HepG2 (cell line): Measurements from ENCODE around the gene SRI. TPM values are rescaled to one million over a fixed set of nuclear protein-coding genes. Genes with fewer than 3 reads are reported as not detected.

Experiments
- ATAC-seq: fragments of 200-7000 bp; cut with Tn5 transposase; 3 replicates; pipeline ENCODE4 v1.9.1; 2020; ENCODE audit warnings: mild to moderate bottlenecking, moderate library complexity
- BruUV-seq: library from RNA; stranded (reverse); fragments of 400-500 nt; replicated peaks from 2 replicates; lab custom pipeline; 2021; lab: Mats Ljungman, UMichigan
- CTCF ChIA-PET: fragments of 300-600 bp; formaldehyde crosslinking; extraction: SDS; loops from one replicate; lab custom pipeline; 2021; ENCODE audit warnings: low total read pairs, inconsistent platforms, low intra/inter-chr PET ratio; lab: Yijun Ruan, JAX
- POLR2A ChIA-PET: fragments of 350-600 bp; sonication (Branson Sonifier 250); formaldehyde crosslinking; loops from one replicate; lab custom pipeline; 2020; ENCODE audit warnings: antibody characterized with exemption, inconsistent platforms; lab: Yijun Ruan, JAX
- DNase-seq: peaks from one replicate; pipeline ENCODE4 v3.0.0-alpha.2; 2015; ENCODE audit warnings: low spot score
- FAIRE-seq: peaks from 3 replicates; lab custom pipeline; 2011; peaks lifted over from hg19 to GRCh38; lab: Jason Lieb, UNC
- H2AFZ ChIP-seq: one replicate; pipeline ENCODE4 v1.6.1; 2011; ENCODE audit warnings: low read length, inconsistent platforms
- H3K27ac ChIP-seq: fragments of 300-600 bp; 3 replicates; pipeline ENCODE4 v1.8.0; 2011; ENCODE audit warnings: mixed run types, mild to moderate bottlenecking, mixed read lengths, low read length, inconsistent platforms; ENCODE audit not compliant: insufficient read depth; ENCODE audit errors: extremely low read length
- H3K27me3 ChIP-seq, 2 experiments: fragments of 200-600 bp in 1 of 2; 2 replicates in 1 of 2; 3 replicates in 1 of 2; pipeline versions ENCODE4 v1.6.0 to v1.8.0; 2011; ENCODE audit warnings: low read length in 2 of 2, mild to moderate bottlenecking in 2 of 2, moderate library complexity in 2 of 2, inconsistent platforms in 1 of 2; ENCODE audit not compliant: insufficient read depth in 2 of 2, control insufficient read depth in 1 of 2
- H3K36me3 ChIP-seq, 2 experiments: fragments of 200-600 bp in 1 of 2; replicated peaks in 1 of 2; 2 replicates in 1 of 2; 3 replicates in 1 of 2; pipeline versions ENCODE4 v1.5.1 to v1.8.0; 2011; ENCODE audit warnings: low read length in 2 of 2, inconsistent platforms in 1 of 2; ENCODE audit not compliant: insufficient read depth in 2 of 2, control insufficient read depth in 1 of 2
- H3K4me1 ChIP-seq: 2 replicates; pipeline ENCODE4 v1.5.1; 2012; ENCODE audit warnings: low read length, inconsistent platforms; ENCODE audit not compliant: insufficient read depth
- H3K4me2 ChIP-seq: 2 replicates; pipeline ENCODE4 v1.6.0; 2011; ENCODE audit warnings: low read depth, low read length, inconsistent platforms
- H3K4me3 ChIP-seq, 3 experiments: fragments of 200-600 bp in 1 of 3; sonication (generic), shearing (Covaris generic) in 1 of 3; replicated peaks in 1 of 3; 2 replicates each; pipeline ENCODE4 v1.5.1; 2011 to 2016; ENCODE audit warnings: low read length in 3 of 3, inconsistent platforms in 2 of 3, low read depth in 2 of 3, mild to moderate bottlenecking in 2 of 3, control low read depth in 1 of 3, mixed read lengths in 1 of 3; ENCODE audit not compliant: insufficient read depth in 1 of 3
- H3K79me2 ChIP-seq: one replicate; pipeline ENCODE4 v1.6.1; 2011; ENCODE audit warnings: low read length, inconsistent platforms; ENCODE audit not compliant: insufficient read depth
- H3K9ac ChIP-seq: 2 replicates; pipeline ENCODE4 v1.6.0; 2011; ENCODE audit warnings: mild to moderate bottlenecking, low read depth, low read length, inconsistent platforms; ENCODE audit not compliant: insufficient read depth
- H3K9me3 ChIP-seq: 2 replicates; pipeline ENCODE4 v1.5.1; 2012; ENCODE audit warnings: mild to moderate bottlenecking, low read length
- H4K20me1 ChIP-seq: 2 replicates; pipeline ENCODE4 v1.6.0; 2011; ENCODE audit warnings: inconsistent platforms, mild to moderate bottlenecking, low read length, moderate library complexity; ENCODE audit not compliant: insufficient read depth
- CBX2 ChIP-seq, 2 experiments: fragments of 200-600 bp in 1 of 2; sonication (generic); formaldehyde crosslinking in 1 of 2; IDR thresholded peaks; 2 replicates each; pipeline versions ENCODE4 v1.7.0 to v1.8.1; 2018 to 2022; ENCODE audit warnings: low read depth in 2 of 2, low read length in 1 of 2, mild to moderate bottlenecking in 1 of 2, missing genetic modification reagents in 1 of 2
- FLYWCH1 ChIP-seq: sonication (generic); formaldehyde crosslinking; IDR thresholded peaks from 2 replicates; pipeline ENCODE4 v1.8.1; 2023; ENCODE audit warnings: mild to moderate bottlenecking, missing genetic modification reagents
- HDAC2 ChIP-seq: sonication (generic); formaldehyde crosslinking; IDR thresholded peaks from 2 replicates; pipeline ENCODE4 v1.4.0; 2020; ENCODE audit warnings: missing genetic modification reagents
- MAFK ChIP-seq, 2 experiments: IDR thresholded peaks in 1 of 2; conservative IDR thresholded peaks in 1 of 2; 2 replicates each; pipeline ENCODE4 v1.6.1; 2011; ENCODE audit warnings: improper control_type of control experiment in 2 of 2, low read length in 2 of 2
- RXRA ChIP-seq: sonication (generic); formaldehyde crosslinking; IDR thresholded peaks from 2 replicates; pipeline ENCODE4 v1.5.1; 2020; ENCODE audit warnings: missing genetic modification reagents
- SMC3 ChIP-seq: IDR thresholded peaks from 2 replicates; pipeline ENCODE4 v1.6.1; 2011; ENCODE audit warnings: low read length, improper control_type of control experiment
- SRY ChIP-seq: sonication (generic); formaldehyde crosslinking; IDR thresholded peaks from 2 replicates; pipeline ENCODE4 v1.8.0; 2022; ENCODE audit warnings: mild to moderate bottlenecking, missing genetic modification reagents
- ZNF205 ChIP-seq: IDR thresholded peaks from 2 replicates; pipeline ENCODE4 v1.6.1; 2018; ENCODE audit warnings: missing biosample characterization, missing genetic modification reagents
- ZNF256 ChIP-seq: sonication (generic); formaldehyde crosslinking; conservative IDR thresholded peaks from 2 replicates; pipeline ENCODE4 v1.4.0; 2020; ENCODE audit warnings: missing genetic modification reagents
- WGBS: methylation state at CpG from one replicate; pipeline ENCODE4 v1.1.6; 2017; ENCODE audit warnings: low lambda C conversion rate; 5-methylcytosine and 5-hydroxymethylcytosine counted together
- in situ Hi-C: cut with HindIII; loops from 2 replicates; pipeline ENCODE4 v1.10.0; 2017; ENCODE audit warnings: low pct_unique_long_range_greater_than_20kb; ENCODE audit not compliant: extremely low pct_ligation_motif_present
- intact Hi-C: fragments of 100-400 bp; cut with micrococcal nuclease; formaldehyde crosslinking; loops from one replicate; pipeline ENCODE4 v1.10.0; 2022; ENCODE audit not compliant: unreplicated experiment
- polyA plus RNA-seq, 8 experiments: library from polyadenylated mRNA; depleted of rRNA in 3 of 8; stranded (reverse) in 7 of 8; unstranded in 1 of 8; fragments of >200 nt; fragmentation: Illumina TruSeq in 4 of 8; extraction: Trizol in 4 of 8; gene quantifications; 2 replicates each; pipeline versions ENCODE4 v1.2.1 to v1.2.3, GENCODE V29; 2011 to 2016; ENCODE audit warnings: low read depth in 4 of 8, missing spikeins in 1 of 8, mixed read lengths in 1 of 8; ENCODE audit not compliant: insufficient read depth in 1 of 8
- total RNA-seq, 5 experiments: library from RNA; depleted of rRNA; stranded (reverse); fragments of >200 nt; fragmentation: Illumina TruSeq; extraction: Trizol; gene quantifications; 2 replicates each; pipeline ENCODE4 v1.2.3, GENCODE V29; 2016; ENCODE audit warnings: low read depth in 1 of 5

Gene SRI
- total and polyA plus RNA-seq, 2 of the 13 experiments (the other 11 are each of a cell fraction or from before 2014, with no cell fraction given): 0.33 TPM; not detected in 1

- no peak for ATAC-seq
- no peaks in the 10 kb centered on the region for H3K36me3 ChIP-seq
- no peaks in the 10 kb centered on the region for H3K4me1 ChIP-seq
- BruUV-seq: no TSS peak
- no peak overlapping the region for H3K9ac ChIP-seq
- FAIRE-seq: no peak
- TF ChIP-seq SMC3: no peak
- TF ChIP-seq ZNF205: no peak
- no peak for TF ChIP-seq ZNF256 (CRISPR knock-in tag)
- no peak for TF ChIP-seq RXRA (CRISPR knock-in tag)
- TF ChIP-seq SRY (CRISPR knock-in tag): no peak
- TF ChIP-seq HDAC2 (CRISPR knock-in tag): no peak
- TF ChIP-seq CBX2 (IDR thresholded peaks at IDR 0.05; ENCODE audit: low read depth, low read length): no peak
- no peak for TF ChIP-seq CBX2 (CRISPR knock-in tag; IDR thresholded peaks at IDR 0.05; ENCODE audit: low read depth)
- WGBS: 0% methylated on average over 1 of the region's 1 CpG
- intact Hi-C loops (no loop called here), in situ Hi-C loops (no loop called here)
- no peak overlapping the region for H3K27ac ChIP-seq
- H3K27me3 ChIP-seq: peaks cover 3 to 14% of the 10 kb centered on the region in 2 experiments; a peak in 2 of 5 replicates
- ChIA-PET CTCF (no interaction called here), POLR2A (interaction anchor here (1.6 kb wide), 1 partner anchor 9 kb away, joined by 3 read pairs; no protein-coding TSS in a partner anchor)
- H3K4me3 ChIP-seq: no peak overlapping the region
- H4K20me1 ChIP-seq: no peaks in the 10 kb centered on the region
- H3K79me2 ChIP-seq: no peaks in the 10 kb centered on the region
- H2AFZ ChIP-seq: no peak overlapping the region
- no peak for DNase-seq
- no peak overlapping the region for H3K4me2 ChIP-seq
- H3K9me3 ChIP-seq: no peaks in the 10 kb centered on the region
Measured at GRCh38 chr7:88217675-88218428, 2.0 kb downstream of the SRI start.

GRCh38 chr7:88216276-88216675, 3.6 kb downstream of the SRI start:
- in situ Hi-C loops: no loop called here
- H3K4me2 ChIP-seq: no peak overlapping the region
- no peak overlapping the region for H3K27ac ChIP-seq
- ChIA-PET CTCF (no interaction called here), POLR2A (no interaction called here)
- H3K36me3 ChIP-seq: no peaks in the 10 kb centered on the region
- H3K79me2 ChIP-seq: no peaks in the 10 kb centered on the region
- H3K27me3 ChIP-seq: peaks cover 3 to 14% of the 10 kb centered on the region in 2 experiments; a peak in 2 of 5 replicates
- no peak overlapping the region for H3K9ac ChIP-seq
- no peaks in the 10 kb centered on the region for H4K20me1 ChIP-seq
- TF ChIP-seq FLYWCH1: no peak
- TF ChIP-seq MAFK (conservative IDR thresholded peaks at IDR 0.05 in 1 of 2, IDR thresholded peaks at IDR 0.05 in 1 of 2; ENCODE audit: low read length in 2 of 2): no peak
- no TSS peak for BruUV-seq
- FAIRE-seq: no peak
- H3K4me3 ChIP-seq: no peak overlapping the region
- no peak for DNase-seq
- H2AFZ ChIP-seq: no peak overlapping the region
- H3K9me3 ChIP-seq: no peaks in the 10 kb centered on the region
- ATAC-seq: no peak
- H3K4me1 ChIP-seq: no peaks in the 10 kb centered on the region
- intact Hi-C loops: no loop called here
